NCI-H460 (cell line): Measurements from ENCODE around the gene EPB41L4A. TPM values are rescaled to one million over a fixed set of nuclear protein-coding genes. Genes with fewer than 3 reads are reported as not detected.

Experiments
- DNase-seq: peaks from one replicate; pipeline ENCODE4 v3.0.0-alpha.2; 2016; ENCODE audit warnings: low read depth; ENCODE audit errors: extremely low read depth
- total RNA-seq: library from RNA; depleted of rRNA; stranded (reverse); fragments of >200 nt; shearing (Covaris generic); gene quantifications from 2 replicates; pipeline ENCODE4 v1.2.3, GENCODE V29; 2014

EPB41L4A gene
- total RNA-seq, 1 experiment from 2014 or later = 0.10 TPM

GRCh38 chr5:112356178-112356956, 62.7 kb downstream of the EPB41L4A start:
- no peak for DNase-seq

- DNase-seq = no peak
Measured at GRCh38 chr5:112355058-112355685, 63.9 kb downstream of the EPB41L4A start.

- DNase-seq = no peak
Measured at GRCh38 chr5:112353678-112354077, 65.4 kb downstream of the EPB41L4A start.

GRCh38 chr5:112351225-112351624, 67.9 kb downstream of the EPB41L4A start:
- DNase-seq = no peak

- DNase-seq = no peak
Measured at GRCh38 chr5:112350626-112351025, 68.5 kb downstream of the EPB41L4A start.

- DNase-seq = no peak
Measured at GRCh38 chr5:112349371-112349770, 69.7 kb downstream of the EPB41L4A start.

- DNase-seq = no peak
Measured at GRCh38 chr5:112348915-112349314, 70.2 kb downstream of the EPB41L4A start.

- no peak for DNase-seq
Measured at GRCh38 chr5:112348387-112348786, 70.7 kb downstream of the EPB41L4A start.

- no peak for DNase-seq
Measured at GRCh38 chr5:112346411-112347044, 72.5 kb downstream of the EPB41L4A start.

- DNase-seq = no peak
Measured at GRCh38 chr5:112344540-112344939, 74.5 kb downstream of the EPB41L4A start.

GRCh38 chr5:112342389-112342788, 76.7 kb downstream of the EPB41L4A start:
- DNase-seq = no peak

GRCh38 chr5:112339761-112340160, 79.3 kb downstream of the EPB41L4A start:
- no peak for DNase-seq

- no peak for DNase-seq
Measured at GRCh38 chr5:112338681-112339337, 80.3 kb downstream of the EPB41L4A start.

- DNase-seq = no peak
Measured at GRCh38 chr5:112333331-112333781, 85.7 kb downstream of the EPB41L4A start.

- no peak for DNase-seq
Measured at GRCh38 chr5:112331892-112332291, 87.2 kb downstream of the EPB41L4A start.

- DNase-seq = no peak
Measured at GRCh38 chr5:112329419-112330090, 89.5 kb downstream of the EPB41L4A start.

- DNase-seq = no peak
Measured at GRCh38 chr5:112323166-112323565, 95.9 kb downstream of the EPB41L4A start.

- DNase-seq = no peak
Measured at GRCh38 chr5:112320408-112320807, 98.7 kb downstream of the EPB41L4A start.

- DNase-seq = no peak
Measured at GRCh38 chr5:112318346-112318745, 100.7 kb downstream of the EPB41L4A start.

- no peak for DNase-seq
Measured at GRCh38 chr5:112317866-112318265, 101.2 kb downstream of the EPB41L4A start.

- DNase-seq = no peak
Measured at GRCh38 chr5:112316731-112317130, 102.3 kb downstream of the EPB41L4A start.
